Measurements from ENCODE around the gene GRIA3.

The GRIA3 gene

DNA sequence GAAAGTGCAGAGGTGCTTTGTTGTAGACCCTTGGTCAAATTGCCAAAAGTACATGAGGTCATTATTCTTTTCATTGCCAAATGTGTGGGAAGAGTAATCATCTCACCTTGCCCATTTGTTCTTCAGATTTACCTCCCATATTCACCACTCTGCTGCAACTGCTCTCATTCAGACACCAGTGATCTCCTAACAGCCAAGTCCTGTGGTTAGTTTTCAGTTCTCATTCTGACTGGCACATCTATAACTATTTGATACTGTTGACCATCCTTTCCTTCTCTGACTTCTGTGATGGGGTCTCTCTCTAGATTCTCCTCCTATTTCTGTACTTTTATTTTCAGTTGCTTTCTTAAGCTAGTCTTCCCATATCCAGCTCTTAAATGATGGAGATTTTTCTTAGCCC lies 39.8 kb downstream of the GRIA3 start:
- no peak for DNase-seq
- Mint-ChIP-seq H3K27me3 (ENCODE audit: low read depth, poor library complexity) (no peaks in the 10 kb centered on the region), H3K36me3 (ENCODE audit: low read depth) (peaks cover 44% of the 10 kb centered on the region), H3K4me3 (no peak overlapping the region), H3K4me1 (no peaks in the 10 kb centered on the region), H3K9me3 (peaks cover 16% of the 10 kb centered on the region), H3K27ac (no peak overlapping the region)
- no peak for TF ChIP-seq CTCF (IDR thresholded peaks at IDR 0.05)

GRCh38 chrX:123230798-123231197 lies 46.7 kb downstream of the GRIA3 start:
- H3K4me1 Mint-ChIP-seq: no peaks in the 10 kb centered on the region

GRCh38 chrX:123236859-123237258 lies 52.8 kb downstream of the GRIA3 start:
- peaks cover 17% of the 10 kb centered on the region for H3K36me3 Mint-ChIP-seq (ENCODE audit: low read depth)
- peaks cover 8% of the 10 kb centered on the region for H3K27me3 Mint-ChIP-seq (ENCODE audit: low read depth, poor library complexity)
- DNase-seq: no peak
- no peaks in the 10 kb centered on the region for H3K4me1 Mint-ChIP-seq
- H3K4me3 Mint-ChIP-seq: no peak overlapping the region
- H3K9me3 Mint-ChIP-seq: peaks cover 18% of the 10 kb centered on the region
- H3K27ac Mint-ChIP-seq: no peak overlapping the region
- TF ChIP-seq CTCF (IDR thresholded peaks at IDR 0.05): no peak

More at GRCh38 chrX:123230798-123231197, 46.7 kb downstream of the GRIA3 start:
- Mint-ChIP-seq H3K36me3 (ENCODE audit: low read depth) (peaks cover 29% of the 10 kb centered on the region), H3K9me3 (peaks cover 16% of the 10 kb centered on the region), H3K4me3 (no peak overlapping the region), H3K27me3 (ENCODE audit: low read depth, poor library complexity) (peaks cover 4% of the 10 kb centered on the region), H3K27ac (no peak overlapping the region)
- DNase-seq: no peak
- TF ChIP-seq CTCF (IDR thresholded peaks at IDR 0.05): no peak

GRCh38 chrX:123237271-123237670 lies 53.2 kb downstream of the GRIA3 start:
- H3K9me3 Mint-ChIP-seq: peaks cover 18% of the 10 kb centered on the region
- no peak for TF ChIP-seq CTCF (IDR thresholded peaks at IDR 0.05)
- H3K4me1 Mint-ChIP-seq: no peaks in the 10 kb centered on the region
- peaks cover 17% of the 10 kb centered on the region for H3K36me3 Mint-ChIP-seq (ENCODE audit: low read depth)
- DNase-seq: no peak
- no peak overlapping the region for H3K27ac Mint-ChIP-seq
- H3K27me3 Mint-ChIP-seq (ENCODE audit: low read depth, poor library complexity): peaks cover 5% of the 10 kb centered on the region
- no peak overlapping the region for H3K4me3 Mint-ChIP-seq

DNA sequence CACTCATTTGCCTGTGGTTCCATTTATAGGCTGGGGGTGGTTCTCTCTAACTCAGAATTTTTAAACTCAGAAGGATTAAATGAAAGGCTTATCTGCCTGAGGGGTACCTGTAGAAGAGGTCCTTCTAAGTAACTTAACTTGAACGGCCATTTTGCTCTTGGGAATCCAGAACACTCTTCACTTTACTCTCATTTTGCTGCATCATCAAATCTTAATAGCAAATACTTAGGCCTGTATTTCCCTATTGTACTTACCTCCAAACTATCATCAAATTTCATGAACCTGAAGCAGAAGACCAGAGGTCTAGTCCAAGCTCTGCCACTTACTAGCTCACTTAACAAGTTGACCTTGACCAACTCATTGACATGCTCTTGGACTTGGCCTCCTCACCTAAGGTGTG lies 70.4 kb downstream of the GRIA3 start:
- Mint-ChIP-seq H3K27me3 (ENCODE audit: low read depth, poor library complexity) (peaks cover 4% of the 10 kb centered on the region), H3K27ac (no peak overlapping the region), H3K4me1 (peaks cover 8% of the 10 kb centered on the region), H3K9me3 (peaks cover 35% of the 10 kb centered on the region), H3K4me3 (no peak overlapping the region), H3K36me3 (ENCODE audit: low read depth) (peaks cover 42% of the 10 kb centered on the region)
- no peak for TF ChIP-seq CTCF (IDR thresholded peaks at IDR 0.05)
- no peak for DNase-seq

- DNase-seq: no peak
- Mint-ChIP-seq H3K36me3 (ENCODE audit: low read depth) (peaks cover 50% of the 10 kb centered on the region), H3K4me1 (peaks cover 8% of the 10 kb centered on the region), H3K4me3 (no peak overlapping the region), H3K27ac (no peak overlapping the region), H3K9me3 (peaks cover 38% of the 10 kb centered on the region), H3K27me3 (ENCODE audit: low read depth, poor library complexity) (peaks cover 4% of the 10 kb centered on the region)
- no peak for TF ChIP-seq CTCF (IDR thresholded peaks at IDR 0.05)
These were observed 72.3 kb downstream of the GRIA3 start for GRCh38 chrX:123256378-123256777.
